COLO829 (cell line): ENCODE measurements around the gene ZNF169.
"Not testable (repeated sequence)": the region's sequence is repeated elsewhere in the genome, so short reads cannot be mapped to it uniquely, and the experiment has no call there.

Experiments
- DNase-seq: peaks from one replicate; pipeline ENCODE4 v3.0.0; 2012; ENCODE audit warnings: low spot score

ZNF169 gene

GRCh38 chr9:94348754-94349153 is 89.7 kb downstream of the ZNF169 start:
- DNase-seq, result not testable (repeated sequence)
